H7 (cell line): ENCODE data around the gene HYAL1. TPM values are rescaled to one million over a fixed set of nuclear protein-coding genes. Genes with fewer than 3 reads are reported as not detected.

ENCODE experiments used
- DNase-seq: peaks from one replicate; pipeline ENCODE4 v3.0.0; 2012
- H3K27me3 ChIP-seq: 2 replicates; pipeline ENCODE4 v1.6.0; 2011; ENCODE audit warnings: mild to moderate bottlenecking, low read length; ENCODE audit not compliant: control insufficient read depth, insufficient read depth
- H3K36me3 ChIP-seq: replicated peaks from 2 replicates; pipeline ENCODE4 v1.5.1; 2011; ENCODE audit warnings: low read length; ENCODE audit not compliant: control insufficient read depth, insufficient read depth
- H3K4me3 ChIP-seq: 2 replicates; pipeline ENCODE4 v1.5.1; 2011; ENCODE audit warnings: low read depth, mild to moderate bottlenecking, control low read depth, low read length, moderate library complexity; ENCODE audit not compliant: insufficient read depth
- total RNA-seq: library from RNA; depleted of rRNA; stranded (reverse); fragments of >200 nt; shearing (Covaris generic); gene quantifications from 2 replicates; pipeline ENCODE4 v1.2.3, GENCODE V29; 2014; rRNA removed

Gene HYAL1
- total RNA-seq, 1 experiment from 2014 or later, result 5.4 TPM

- Histone ChIP-seq H3K36me3 (peaks cover 17% of the 10 kb centered on the region), H3K4me3 (peak overlapping the region; percentile 51), H3K27me3 (no peaks in the 10 kb centered on the region)
- DNase-seq, result peak; percentile 99
These were observed 43.1 kb downstream of the HYAL1 start for GRCh38 chr3:50260027-50260941.

GRCh38 chr3:50259432-50260026 is 43.8 kb downstream of the HYAL1 start:
- no peak for DNase-seq
- Histone ChIP-seq H3K27me3 (no peaks in the 10 kb centered on the region), H3K4me3 (no peak overlapping the region), H3K36me3 (peaks cover 19% of the 10 kb centered on the region)

GRCh38 chr3:50258979-50259378 is 44.4 kb downstream of the HYAL1 start:
- peaks cover 19% of the 10 kb centered on the region for H3K36me3 ChIP-seq
- H3K27me3 ChIP-seq, result no peaks in the 10 kb centered on the region
- peak; percentile 78 for DNase-seq
- H3K4me3 ChIP-seq, result no peak overlapping the region

GRCh38 chr3:50258029-50258680 is 45.2 kb downstream of the HYAL1 start:
- DNase-seq, result no peak
- Histone ChIP-seq H3K27me3 (no peaks in the 10 kb centered on the region), H3K36me3 (peaks cover 20% of the 10 kb centered on the region), H3K4me3 (no peak overlapping the region)

GRCh38 chr3:50256978-50257890 is 46.1 kb downstream of the HYAL1 start:
- DNase-seq, result peak; percentile 89
- peaks cover 24% of the 10 kb centered on the region for H3K36me3 ChIP-seq
- no peaks in the 10 kb centered on the region for H3K27me3 ChIP-seq
- H3K4me3 ChIP-seq, result no peak overlapping the region

- H3K4me3 ChIP-seq, result no peak overlapping the region
- no peak for DNase-seq
- H3K27me3 ChIP-seq, result no peaks in the 10 kb centered on the region
- H3K36me3 ChIP-seq, result peaks cover 27% of the 10 kb centered on the region
These were observed 48.1 kb downstream of the HYAL1 start for GRCh38 chr3:50255251-50255615.

- Histone ChIP-seq H3K4me3 (no peak overlapping the region), H3K36me3 (peaks cover 27% of the 10 kb centered on the region), H3K27me3 (no peaks in the 10 kb centered on the region)
- peak; percentile 72 for DNase-seq
These were observed 48.7 kb downstream of the HYAL1 start for GRCh38 chr3:50254577-50255250.

GRCh38 chr3:50251220-50251619 is 52.2 kb downstream of the HYAL1 start:
- Histone ChIP-seq H3K27me3 (no peaks in the 10 kb centered on the region), H3K36me3 (peaks cover 16% of the 10 kb centered on the region), H3K4me3 (no peak overlapping the region)
- DNase-seq, result no peak

- H3K36me3 ChIP-seq, result peaks cover 13% of the 10 kb centered on the region
- no peak overlapping the region for H3K4me3 ChIP-seq
- H3K27me3 ChIP-seq, result no peaks in the 10 kb centered on the region
- no peak for DNase-seq
These were observed 52.9 kb downstream of the HYAL1 start for GRCh38 chr3:50250514-50250913.

Other genes starting within 250 kb of the HYAL1 start
- gene RBM5, start 214.7 kb downstream of the HYAL1 start, total RNA-seq, result 69.1 and 104 TPM in 2 replicates
- gene SEMA3F, start 148.2 kb downstream of the HYAL1 start, total RNA-seq, result 40.5 and 44.5 TPM in 2 replicates
- gene GNAT1, start 112.0 kb downstream of the HYAL1 start, total RNA-seq, result not detected in 2 replicates
- gene SLC38A3, start 98.3 kb downstream of the HYAL1 start, total RNA-seq, result 0.21 and 0.22 TPM in 2 replicates
- gene GNAI2, start 67.4 kb downstream of the HYAL1 start, total RNA-seq, result 204 and 246 TPM in 2 replicates
- gene SEMA3B, start 34.4 kb downstream of the HYAL1 start, total RNA-seq, result 2.8 and 4.4 TPM in 2 replicates
- 0.07 and 1.2 TPM in 2 replicates for gene LSMEM2, start 24.5 kb downstream of the HYAL1 start, total RNA-seq
- 118 and 146 TPM in 2 replicates for gene IFRD2, start 11.1 kb downstream of the HYAL1 start, total RNA-seq
- gene HYAL3, start 4.2 kb downstream of the HYAL1 start, total RNA-seq, result 3.5 and 5.7 TPM in 2 replicates
- gene NAA80, start 4.2 kb downstream of the HYAL1 start, total RNA-seq, result 23.7 and 28.3 TPM in 2 replicates
- gene HYAL2, start 19.2 kb upstream of the HYAL1 start, total RNA-seq, result 122 TPM in 2 replicates
- gene TUSC2, start 24.6 kb upstream of the HYAL1 start, total RNA-seq, result 36.3 and 42.1 TPM in 2 replicates
- 11.4 and 16.7 TPM in 2 replicates for gene RASSF1, start 37.3 kb upstream of the HYAL1 start, total RNA-seq
- 1.1 and 1.3 TPM in 2 replicates for gene ZMYND10, start 42.2 kb upstream of the HYAL1 start, total RNA-seq
- gene NPRL2, start 47.2 kb upstream of the HYAL1 start, total RNA-seq, result 41.1 and 41.6 TPM in 2 replicates
- 19.0 and 20.0 TPM in 2 replicates for gene CYB561D2, start 47.3 kb upstream of the HYAL1 start, total RNA-seq
- 33.1 and 38.7 TPM in 2 replicates for gene TMEM115, start 55.9 kb upstream of the HYAL1 start, total RNA-seq
- gene CACNA2D2, start 200.1 kb upstream of the HYAL1 start, total RNA-seq, result 5.5 and 5.9 TPM in 2 replicates